HG03432 (cell line): ENCODE measurements around the gene VPS41.

Experiments
- ATAC-seq: cut with Tn5 transposase; IDR thresholded peaks from one replicate; pipeline ENCODE4 v1.9.1; 2021; ENCODE audit warnings: mild to moderate bottlenecking, moderate library complexity; ENCODE audit not compliant: unreplicated experiment

The VPS41 gene

GRCh38 chr7:38677981-38678697, 230.9 kb downstream of the VPS41 start:
- ATAC-seq = no peak

GRCh38 chr7:38675494-38676106, 233.4 kb downstream of the VPS41 start:
- no peak for ATAC-seq

GRCh38 chr7:38674513-38674912, 234.5 kb downstream of the VPS41 start:
- ATAC-seq = no peak

GRCh38 chr7:38673795-38674194, 235.2 kb downstream of the VPS41 start:
- ATAC-seq = no peak
